Activated CD8-positive, alpha-beta memory T cell treated with anti-CD3 and anti-CD28 coated beads for 36 hours (primary cell): ENCODE results near the gene GANC. TPM values are rescaled to one million over a fixed set of nuclear protein-coding genes. Genes with fewer than 3 reads are reported as not detected.
"Not testable (repeated sequence)": the region's sequence is repeated elsewhere in the genome, so short reads cannot be mapped to it uniquely, and the experiment has no call there.

ENCODE experiments used
- CTCF ChIA-PET: fragments of 350-600 bp; sonication (Branson Sonifier 250); formaldehyde crosslinking; loops from one replicate; lab custom pipeline; 2021; ENCODE audit warnings: antibody characterized with exemption; lab: Charles Lee
- POLR2A ChIA-PET: fragments of 350-600 bp; sonication (Branson Sonifier 250); formaldehyde crosslinking; loops from one replicate; lab custom pipeline; 2021; ENCODE audit warnings: antibody characterized with exemption; lab: Charles Lee
- total RNA-seq, 2 experiments: library from RNA; stranded (reverse); gene quantifications; one replicate each; pipeline ENCODE4 v1.2.3, GENCODE V29; 2021

Gene GANC
- total RNA-seq, 2 experiments from 2014 or later: 18.2 to 20.4 TPM

GRCh38 chr15:42335074-42335473, 62.1 kb downstream of the GANC start:
- POLR2A ChIA-PET: no interaction called here
- CTCF ChIA-PET: interaction anchor here (1.2 kb wide), 1 partner anchor 137 kb away, joined by 3 read pairs; no protein-coding TSS in a partner anchor

- CTCF ChIA-PET: interaction anchor here (0.7 kb wide), 1 partner anchor 359 kb away, joined by 3 read pairs; no protein-coding TSS in a partner anchor
- POLR2A ChIA-PET: not testable (repeated sequence)
Measured at GRCh38 chr15:42336650-42337049, 63.6 kb downstream of the GANC start.

- CTCF ChIA-PET: not testable (repeated sequence)
Measured at GRCh38 chr15:42337104-42337503, 64.1 kb downstream of the GANC start.

GRCh38 chr15:42338500-42338899, 65.5 kb downstream of the GANC start:
- POLR2A ChIA-PET: no interaction called here

More at GRCh38 chr15:42337104-42337503, 64.1 kb downstream of the GANC start:
- POLR2A ChIA-PET: not testable (repeated sequence)

GRCh38 chr15:42343596-42344232, 70.7 kb downstream of the GANC start:
- ChIA-PET POLR2A (no interaction called here), CTCF (interaction anchor here (0.5 kb wide), 1 partner anchor 1200 kb away, joined by 4 read pairs; no protein-coding TSS in a partner anchor)

More at GRCh38 chr15:42338500-42338899, 65.5 kb downstream of the GANC start:
- CTCF ChIA-PET: no interaction called here

- ChIA-PET CTCF (no interaction called here), POLR2A (no interaction called here)
Measured at GRCh38 chr15:42344763-42345162, 71.8 kb downstream of the GANC start.

- ChIA-PET POLR2A (no interaction called here), CTCF (no interaction called here)
Measured at GRCh38 chr15:42345504-42345903, 72.5 kb downstream of the GANC start.

- ChIA-PET POLR2A (no interaction called here), CTCF (no interaction called here)
Measured at GRCh38 chr15:42348083-42348482, 75.1 kb downstream of the GANC start.

- POLR2A ChIA-PET: no interaction called here
- CTCF ChIA-PET: no interaction called here
Measured at GRCh38 chr15:42349186-42349585, 76.2 kb downstream of the GANC start.

- CTCF ChIA-PET: no interaction called here
- POLR2A ChIA-PET: no interaction called here
Measured at GRCh38 chr15:42352401-42352800, 79.4 kb downstream of the GANC start.

GRCh38 chr15:42353061-42353460, 80.1 kb downstream of the GANC start:
- CTCF ChIA-PET: no interaction called here
- POLR2A ChIA-PET: no interaction called here

GRCh38 chr15:42354824-42355223, 81.8 kb downstream of the GANC start:
- ChIA-PET CTCF (no interaction called here), POLR2A (no interaction called here)

- POLR2A ChIA-PET: no interaction called here
- CTCF ChIA-PET: no interaction called here
Measured at GRCh38 chr15:42355291-42355690, 82.3 kb downstream of the GANC start.

- ChIA-PET CTCF (no interaction called here), POLR2A (no interaction called here)
Measured at GRCh38 chr15:42356851-42357250, 83.8 kb downstream of the GANC start.

- POLR2A ChIA-PET: no interaction called here
- CTCF ChIA-PET: no interaction called here
Measured at GRCh38 chr15:42358141-42358540, 85.1 kb downstream of the GANC start.

GRCh38 chr15:42359249-42359648, 86.2 kb downstream of the GANC start, which contains the start of gene CAPN3:
CAPN3 (plus strand) TSS chr15:42359501; CDS start chr15:42359806, 305 bp downstream.
- POLR2A ChIA-PET: no interaction called here
- CTCF ChIA-PET: no interaction called here

- ChIA-PET CTCF (no interaction called here), POLR2A (no interaction called here)
Measured at GRCh38 chr15:42359985-42360384, 87.0 kb downstream of the GANC start.

GRCh38 chr15:42360535-42361112, 87.6 kb downstream of the GANC start:
- ChIA-PET CTCF (no interaction called here), POLR2A (no interaction called here)

- CTCF ChIA-PET: no interaction called here
- POLR2A ChIA-PET: no interaction called here
Measured at GRCh38 chr15:42363487-42363886, 90.5 kb downstream of the GANC start.

- POLR2A ChIA-PET: no interaction called here
- CTCF ChIA-PET: no interaction called here
Measured at GRCh38 chr15:42363942-42364341, 90.9 kb downstream of the GANC start.

- ChIA-PET CTCF (no interaction called here), POLR2A (no interaction called here)
Measured at GRCh38 chr15:42364529-42364928, 91.5 kb downstream of the GANC start.
